ENCODE results near the gene PITHD1. TPM values are rescaled to one million over a fixed set of nuclear protein-coding genes. Genes with fewer than 3 reads are reported as not detected.
"Not testable (repeated sequence)": the region's sequence is repeated elsewhere in the genome, so short reads cannot be mapped to it uniquely, and the experiment has no call there.

PITHD1 gene
- total RNA-seq, 1 experiment from 2014 or later = 52.5 TPM

DNA sequence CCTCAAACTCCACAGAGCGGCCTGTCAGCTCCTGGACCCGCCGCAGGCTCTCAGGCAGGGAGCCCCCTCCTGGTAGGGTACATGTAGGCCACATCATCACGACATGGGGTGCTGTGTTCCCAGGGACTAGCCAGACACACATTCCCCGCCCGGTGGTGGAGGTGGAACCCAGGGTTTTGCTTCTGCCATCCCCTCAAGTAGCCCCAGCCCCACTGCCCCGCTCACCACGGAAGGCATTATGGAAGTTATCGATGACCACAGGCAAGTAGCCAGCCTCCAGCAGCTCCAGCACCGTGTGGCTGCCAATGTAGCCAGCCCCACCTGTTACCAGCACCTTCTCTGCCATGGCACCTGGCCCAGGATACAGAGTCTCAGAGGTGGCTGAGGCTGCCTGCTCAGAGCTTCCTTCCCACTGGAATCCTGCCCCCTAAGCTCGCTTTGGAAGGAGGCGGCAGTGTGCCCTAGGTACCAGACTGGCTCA is 20.5 kb downstream of the PITHD1 start:
- no peak for DNase-seq (ENCODE audit: low read depth)

DNA sequence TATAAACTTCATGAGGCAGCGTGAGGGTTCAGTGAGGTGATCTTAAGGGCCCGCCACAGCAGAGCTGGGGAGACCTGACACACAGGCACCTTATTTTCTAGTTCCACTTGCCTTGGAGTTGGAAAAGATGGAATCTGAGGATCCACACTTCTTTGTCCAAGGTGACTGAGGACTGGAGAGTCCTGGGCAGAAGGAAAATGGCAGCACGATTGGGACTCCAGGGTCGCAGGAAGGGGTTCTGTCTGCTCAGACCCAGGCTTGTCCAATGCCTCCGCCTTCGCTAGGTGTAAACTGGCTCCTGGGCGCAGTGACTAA is 21.0 kb downstream of the PITHD1 start:
- no peak for DNase-seq (ENCODE audit: low read depth)

DNA sequence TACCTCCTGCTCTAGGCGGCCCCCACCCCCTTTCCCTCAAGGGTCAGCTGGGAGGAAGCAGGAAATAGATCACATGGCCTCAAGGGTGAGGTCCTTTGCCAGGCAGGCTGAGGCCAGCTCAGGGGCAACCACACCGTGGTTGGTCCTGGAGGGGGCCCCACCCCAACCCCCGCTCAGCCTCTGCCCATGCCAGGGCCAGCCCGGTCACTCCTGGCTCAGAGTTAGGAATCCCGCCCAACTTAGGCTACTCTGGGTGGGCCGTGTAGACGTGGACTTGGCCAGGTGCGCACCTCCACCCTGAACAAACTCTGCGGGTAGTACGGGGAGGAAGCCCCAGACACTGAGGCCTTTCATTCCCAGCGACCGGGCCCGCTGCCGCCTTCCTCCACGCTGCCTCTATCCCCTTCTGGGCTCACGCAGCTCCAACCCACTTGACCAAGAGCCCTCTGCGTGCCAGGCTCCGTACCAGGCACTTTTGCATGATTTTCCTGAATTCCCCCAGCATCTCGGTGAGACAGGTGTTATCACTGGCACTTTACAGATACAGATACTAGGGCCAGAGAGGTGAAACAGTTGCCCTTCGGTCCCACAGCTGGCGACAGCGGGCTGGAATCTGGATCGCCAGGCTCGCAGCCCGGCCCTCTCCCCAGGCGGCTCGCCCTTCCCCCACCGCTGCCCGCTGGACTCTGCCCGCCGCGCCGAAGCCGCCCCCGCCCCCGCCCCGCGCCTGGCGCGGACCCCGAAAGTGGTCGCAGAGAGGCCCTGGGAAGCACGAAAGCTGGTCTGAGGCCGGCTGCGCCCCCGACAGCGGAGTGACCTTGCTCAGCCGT is 21.6 kb downstream of the PITHD1 start:
- DNase-seq (ENCODE audit: low read depth) = peak; percentile 71

DNA sequence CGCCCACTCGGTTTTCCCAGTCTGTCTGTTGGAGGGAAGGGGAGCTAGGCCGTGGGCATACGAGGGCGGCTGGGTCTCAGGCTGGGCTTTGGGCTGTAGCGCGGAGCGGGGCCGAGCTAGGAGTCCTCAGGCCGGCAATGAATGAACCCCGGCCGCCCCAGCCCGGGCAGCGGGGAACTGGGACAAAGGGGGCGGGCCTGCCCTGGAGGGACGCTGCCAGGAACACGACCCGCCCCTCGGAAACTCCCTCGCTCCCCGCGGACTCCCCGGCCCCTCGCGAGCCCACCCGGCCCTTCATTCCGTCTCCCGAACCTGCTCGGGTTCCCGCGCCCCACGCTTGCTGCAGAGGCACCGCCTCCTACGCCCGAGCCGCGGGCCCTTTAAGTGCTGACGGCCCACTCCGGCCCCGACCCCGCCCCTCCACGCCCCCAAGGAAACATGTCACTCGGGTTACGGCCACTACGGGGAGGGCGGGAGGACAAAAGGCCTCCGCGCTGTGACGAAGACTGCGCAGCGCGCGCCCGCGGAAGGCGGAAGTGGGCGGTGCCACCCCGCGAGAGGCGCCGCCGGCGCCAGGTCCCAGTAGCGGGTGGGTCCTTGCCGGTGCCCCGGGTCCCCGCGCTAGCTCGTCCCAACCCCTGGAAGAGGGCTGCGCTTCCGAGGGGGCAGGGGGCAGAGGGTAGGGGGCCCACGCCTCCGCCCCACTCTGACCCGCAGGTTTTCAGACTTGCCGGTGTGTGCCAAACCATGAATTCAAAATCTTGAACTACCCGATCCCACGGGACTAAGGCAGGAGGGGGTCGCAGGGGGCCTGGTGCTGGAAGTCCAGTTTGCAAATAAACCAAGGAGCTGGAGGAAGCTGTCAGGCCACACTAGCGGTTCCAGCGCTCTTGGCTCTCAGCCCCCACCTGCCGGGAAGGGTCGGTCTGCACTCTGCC is 22.5 kb downstream of the PITHD1 start, which contains the start of gene GALE:
GALE (minus strand) TSS at position 355 of the 938 bp plus-strand sequence. CDS start 1,747 bp downstream, outside the sequence.
- peak; percentile 92 for DNase-seq (ENCODE audit: low read depth)

DNA sequence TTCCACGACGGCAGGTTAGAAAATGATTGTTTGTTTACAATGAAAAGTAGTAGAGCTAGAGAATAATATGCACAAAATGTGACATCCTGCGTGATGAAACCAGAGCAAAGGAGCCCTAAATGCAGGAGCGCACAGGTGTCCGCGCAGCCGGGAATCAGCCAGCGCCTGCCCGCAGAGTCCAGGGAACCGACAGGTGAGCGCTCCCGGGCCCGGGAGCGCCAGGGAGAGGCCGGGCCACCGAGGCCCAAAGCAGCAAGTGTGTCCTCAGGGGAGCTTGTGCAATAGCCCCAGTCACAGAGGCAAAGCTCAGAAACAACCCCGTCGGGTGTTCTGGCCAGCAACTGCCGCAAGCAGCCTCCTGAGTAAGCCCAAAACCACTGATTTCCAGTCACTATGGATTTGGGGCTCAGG is 23.1 kb downstream of the PITHD1 start:
- DNase-seq (ENCODE audit: low read depth) = no peak

DNA sequence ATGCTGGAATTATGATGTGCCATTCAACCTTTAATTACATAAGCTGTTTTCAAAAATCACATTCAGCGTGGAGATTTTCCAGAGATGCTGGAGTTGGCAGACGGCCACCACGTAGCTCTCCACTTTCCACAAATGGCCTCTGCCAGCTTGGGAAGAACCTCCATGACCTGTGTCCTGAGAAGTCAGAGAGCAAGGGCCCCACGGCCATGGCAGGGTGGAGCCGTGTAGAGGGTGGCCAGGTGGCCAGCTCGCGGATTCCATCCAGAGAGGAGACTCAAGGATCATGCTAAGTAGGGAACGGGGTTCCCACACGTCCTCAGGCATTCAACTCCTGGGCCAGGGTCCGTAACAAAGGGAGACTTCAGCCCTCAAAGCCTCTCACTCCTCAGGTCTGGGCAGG is 23.7 kb downstream of the PITHD1 start:
- no peak for DNase-seq (ENCODE audit: low read depth)

DNA sequence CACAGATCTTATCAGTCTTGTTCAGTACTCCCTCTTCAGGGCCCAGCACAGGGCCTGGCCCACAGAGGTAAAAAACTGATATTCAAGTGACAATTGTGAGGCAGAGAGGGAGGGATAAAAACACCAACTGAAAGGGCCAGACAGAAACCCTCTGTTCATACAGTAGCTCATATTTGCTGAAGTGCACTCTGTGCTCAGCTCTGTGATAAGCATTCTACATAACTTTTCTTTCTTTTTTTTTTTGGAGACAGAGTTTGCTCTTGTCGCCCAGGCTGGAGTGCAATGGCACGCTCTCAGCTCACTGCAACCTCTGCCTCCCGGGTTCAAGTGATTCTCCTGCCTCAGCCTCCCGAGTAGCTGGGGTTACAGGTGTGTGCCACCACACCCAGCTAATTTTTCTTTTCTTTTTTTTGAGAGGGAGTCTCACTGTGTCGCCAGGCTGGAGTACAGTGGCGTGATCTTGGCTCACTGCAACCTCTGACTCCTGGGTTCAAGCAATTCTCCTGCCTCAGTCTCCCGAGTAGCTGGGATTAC is 24.7 kb downstream of the PITHD1 start:
- not testable (repeated sequence) for DNase-seq (ENCODE audit: low read depth)

DNA sequence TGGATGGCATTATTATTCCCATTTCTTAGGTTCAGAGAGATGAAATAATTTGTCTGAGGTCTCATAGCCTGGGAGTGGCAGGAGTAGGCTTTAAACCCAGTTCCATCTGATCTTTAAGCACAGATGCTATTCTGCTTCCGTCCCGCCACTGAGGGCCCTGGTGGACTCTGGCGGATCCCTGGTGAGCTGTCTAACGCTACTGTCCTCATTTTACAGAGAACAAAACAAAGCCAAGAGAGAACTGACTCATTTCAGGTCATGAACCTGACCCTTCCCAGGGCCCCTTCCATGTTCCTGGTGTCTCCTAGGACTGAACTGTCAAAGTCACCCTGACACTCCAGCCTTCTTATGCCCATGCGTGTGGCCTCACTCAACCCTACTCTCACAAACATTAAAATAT is 25.5 kb downstream of the PITHD1 start:
- no peak for DNase-seq (ENCODE audit: low read depth)

DNA sequence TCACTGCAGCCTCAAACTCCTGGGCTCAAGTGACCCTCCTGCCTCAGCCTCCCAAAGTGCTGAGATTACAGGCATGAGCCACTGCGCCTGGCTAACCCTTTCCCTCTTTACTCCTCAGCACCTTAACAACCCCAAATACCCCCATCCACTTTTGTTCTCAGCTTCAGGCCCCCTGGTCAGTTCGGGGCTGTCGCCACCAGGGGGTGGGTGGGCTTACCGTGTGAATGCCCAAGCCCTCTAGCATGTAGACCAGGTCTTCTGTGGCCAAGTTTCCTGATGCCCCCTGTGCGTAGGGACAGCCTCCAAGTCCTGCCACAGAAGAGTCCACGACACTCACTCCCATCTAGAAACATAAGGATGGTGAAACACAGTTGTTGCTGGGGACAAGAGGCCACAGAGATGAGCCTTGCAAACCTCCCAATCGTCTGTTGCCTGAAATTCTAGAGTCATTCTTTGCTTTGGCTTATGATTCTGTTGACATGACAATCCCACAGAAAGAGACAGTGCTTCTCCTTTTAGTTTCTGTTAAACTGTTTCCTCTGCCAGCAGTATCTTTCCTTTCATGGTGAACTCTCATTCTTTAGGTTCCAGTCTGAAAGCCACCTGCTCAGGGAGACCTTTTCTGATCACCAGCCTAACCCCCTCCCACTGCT is 26.1 kb downstream of the PITHD1 start:
- no peak for DNase-seq (ENCODE audit: low read depth)

DNA sequence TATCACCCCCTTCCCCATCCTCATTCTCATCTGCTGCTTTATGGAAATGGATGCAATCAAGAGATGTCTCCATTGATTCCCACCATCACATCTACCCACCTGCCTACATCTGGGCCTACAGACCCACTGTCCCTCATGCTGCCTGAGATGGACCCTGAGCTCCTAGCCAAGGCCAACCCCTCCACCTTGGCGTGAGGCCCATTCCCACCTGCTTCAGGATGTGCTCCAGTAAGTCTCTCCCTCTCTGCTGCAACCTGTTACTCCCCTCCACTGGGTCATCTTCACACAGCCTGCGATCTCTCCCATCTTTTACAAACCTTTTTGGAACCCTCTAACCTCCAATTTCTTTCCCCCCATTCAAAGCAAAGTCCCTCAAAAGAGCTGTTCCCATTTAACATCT is 26.8 kb downstream of the PITHD1 start:
- no peak for DNase-seq (ENCODE audit: low read depth)

DNA sequence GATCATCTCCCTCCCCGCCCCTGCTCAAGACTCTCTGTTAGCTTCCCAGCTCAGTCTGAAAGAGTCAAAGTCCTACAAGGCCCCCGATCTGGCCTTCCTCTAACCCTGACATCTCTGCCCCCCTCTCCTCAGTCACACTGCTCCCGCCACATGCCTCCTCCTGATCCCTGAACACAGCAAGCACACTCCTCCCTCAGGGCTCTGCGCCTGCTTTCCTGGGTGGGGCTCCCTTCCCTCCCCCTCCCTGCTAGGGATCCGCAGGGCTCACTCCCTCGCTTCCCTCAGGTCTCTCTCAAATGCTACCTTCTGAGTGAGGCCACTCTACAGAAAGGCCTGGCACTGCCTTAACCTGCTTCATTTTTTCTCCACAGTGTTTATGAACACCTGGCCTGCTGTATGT is 28.1 kb downstream of the PITHD1 start:
- no peak for DNase-seq (ENCODE audit: low read depth)

DNA sequence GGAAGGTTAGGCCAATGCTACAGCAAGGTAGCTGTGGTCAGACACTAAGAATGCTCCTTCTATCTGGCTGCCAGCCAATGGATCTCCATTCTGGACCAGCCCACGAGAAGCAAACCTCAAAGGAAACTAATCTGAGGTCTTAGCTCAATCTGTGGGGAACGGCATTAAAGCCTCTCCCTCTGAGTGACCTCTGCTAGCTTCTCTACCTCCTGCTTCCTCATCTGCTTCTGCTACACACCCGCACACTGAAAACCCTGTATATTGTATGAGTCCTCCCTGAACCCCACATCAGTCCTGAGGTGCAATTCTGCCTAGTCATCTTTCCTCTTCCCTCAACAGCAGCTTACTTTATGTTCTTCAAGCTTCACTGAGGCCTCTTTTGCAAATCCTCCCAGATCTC is 29.2 kb downstream of the PITHD1 start:
- no peak for DNase-seq (ENCODE audit: low read depth)

DNA sequence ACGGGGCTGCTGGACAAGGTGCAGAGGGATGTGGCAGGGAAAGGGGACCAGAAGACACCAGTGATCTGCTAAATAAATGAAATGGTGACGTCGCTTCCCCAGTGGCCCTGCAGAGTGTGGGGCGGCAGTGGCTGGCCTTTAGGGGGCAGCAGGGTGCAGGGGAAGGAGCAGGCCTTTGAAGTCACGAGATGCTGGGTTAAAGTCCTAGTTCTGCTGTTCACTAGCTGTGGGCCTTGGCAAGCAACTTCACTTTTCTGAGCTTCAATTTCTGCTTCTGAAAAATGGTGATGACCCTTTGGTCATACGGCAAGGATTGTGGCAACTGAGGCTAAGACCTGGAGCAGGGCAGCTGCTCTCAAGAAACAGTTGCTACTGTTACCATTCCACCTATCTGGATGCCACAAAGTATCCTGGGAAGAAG is 31.5 kb downstream of the PITHD1 start:
- peak; percentile 67 for DNase-seq (ENCODE audit: low read depth)

DNA sequence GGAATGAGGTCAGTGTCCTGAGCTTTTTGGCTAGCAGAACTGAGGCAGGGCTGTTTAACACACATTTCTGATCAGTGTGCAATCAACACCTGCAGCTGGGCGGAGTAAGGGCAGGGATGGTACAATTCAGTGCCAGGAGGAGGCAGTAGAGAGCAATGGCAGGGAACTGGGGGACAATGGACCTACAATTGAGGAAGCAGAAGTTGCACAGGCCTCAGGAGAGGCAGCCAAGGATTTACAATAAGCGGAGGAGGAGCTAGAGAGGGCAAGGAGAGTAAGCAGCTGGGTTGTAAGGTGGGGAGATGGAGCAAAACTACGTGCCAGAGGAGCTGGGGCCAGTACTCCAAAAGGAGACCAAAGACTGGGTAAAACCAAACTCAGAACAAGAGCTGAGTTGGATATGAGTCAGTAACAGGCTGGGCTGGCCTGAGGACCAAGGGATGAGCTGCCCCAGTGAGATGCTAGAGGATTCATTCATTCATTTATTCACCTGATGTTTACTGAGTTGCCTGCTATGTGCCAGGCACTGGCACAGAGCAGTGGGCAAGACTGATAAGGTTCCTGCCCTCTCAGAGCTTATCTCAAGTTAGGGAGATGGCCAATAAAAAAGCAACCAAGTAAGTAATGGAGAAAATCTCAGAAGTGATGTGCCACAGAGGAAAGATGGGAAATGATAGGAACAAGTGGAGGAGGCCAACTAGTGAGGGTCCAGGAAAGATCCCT is 32.8 kb downstream of the PITHD1 start:
- DNase-seq (ENCODE audit: low read depth) = no peak

DNA sequence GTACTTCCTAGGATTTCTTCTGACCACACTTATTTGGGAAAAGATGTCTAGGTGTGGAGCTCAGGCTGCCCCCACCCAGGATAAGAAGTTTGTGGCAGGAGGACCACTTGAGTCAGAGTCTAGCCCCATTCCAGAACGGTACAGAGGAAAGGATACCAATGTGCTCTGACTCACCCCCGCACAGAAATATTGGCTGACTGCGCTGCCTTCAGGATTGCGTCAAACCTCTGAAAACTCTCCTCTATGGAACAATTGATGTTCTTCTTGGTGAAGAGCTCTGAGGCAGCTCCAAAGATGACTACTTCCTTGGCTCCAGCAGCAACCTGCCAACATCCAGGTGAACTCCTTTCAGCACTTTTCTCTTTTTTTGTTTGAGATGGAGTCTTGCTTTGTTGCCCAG is 35.8 kb downstream of the PITHD1 start:
- no peak for DNase-seq (ENCODE audit: low read depth)

DNA sequence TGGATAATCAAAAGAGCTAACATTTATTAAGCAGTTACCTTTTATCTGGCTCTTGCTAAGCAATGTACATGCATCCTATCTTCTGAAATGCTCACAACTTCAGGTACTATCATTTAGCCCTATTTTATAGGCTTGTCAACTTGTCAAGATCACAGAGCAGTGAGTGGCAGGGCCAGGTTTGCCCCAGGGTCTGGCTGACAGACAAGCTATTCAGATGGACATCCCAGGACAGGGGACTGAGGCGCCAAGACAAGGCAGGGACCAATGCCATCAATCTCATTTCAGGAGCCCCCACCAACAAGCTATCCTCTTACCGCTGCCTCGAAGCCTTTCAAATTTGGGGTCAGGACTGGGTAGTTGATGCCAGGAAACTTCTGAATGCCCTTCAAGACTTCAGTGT is 38.1 kb downstream of the PITHD1 start:
- no peak for DNase-seq (ENCODE audit: low read depth)

DNA sequence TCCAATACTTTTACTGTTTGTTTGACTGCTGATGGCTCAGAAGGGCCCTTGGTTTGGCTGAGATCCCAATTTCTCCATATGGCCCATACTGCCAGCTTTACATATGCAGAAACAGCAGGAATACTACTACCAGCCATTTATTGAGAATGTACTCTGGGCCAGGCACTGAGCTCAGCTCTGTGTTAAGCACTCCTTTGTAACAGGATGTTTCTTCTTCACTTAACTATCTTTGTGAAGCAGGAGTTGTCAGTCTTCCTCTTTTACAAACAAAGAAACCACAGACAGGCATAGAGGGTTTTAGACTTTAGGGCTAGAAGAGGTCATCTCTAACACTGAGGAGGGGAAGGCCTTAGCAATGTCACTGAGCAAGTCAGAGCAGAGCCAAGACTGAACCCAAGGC is 38.7 kb downstream of the PITHD1 start:
- DNase-seq (ENCODE audit: low read depth) = no peak

DNA sequence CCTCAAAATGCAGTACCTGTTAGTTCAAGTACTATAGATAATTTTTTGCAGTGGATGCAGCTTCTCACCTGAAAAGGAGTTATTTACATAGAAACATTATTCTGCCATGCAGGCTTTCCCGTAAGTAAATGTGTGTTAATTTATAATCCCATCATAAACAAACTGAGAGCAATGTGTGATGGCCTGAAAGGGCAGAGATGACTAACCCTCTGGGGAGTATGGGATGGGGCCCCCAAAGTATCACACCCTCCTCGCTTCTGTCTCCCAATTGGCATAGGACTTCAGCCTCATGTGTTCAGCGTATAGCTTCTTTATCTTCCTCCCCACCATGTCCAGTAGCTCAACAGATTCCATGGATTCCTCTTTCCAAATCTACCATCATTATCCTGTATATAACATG is 39.4 kb downstream of the PITHD1 start:
- DNase-seq (ENCODE audit: low read depth) = no peak

DNA sequence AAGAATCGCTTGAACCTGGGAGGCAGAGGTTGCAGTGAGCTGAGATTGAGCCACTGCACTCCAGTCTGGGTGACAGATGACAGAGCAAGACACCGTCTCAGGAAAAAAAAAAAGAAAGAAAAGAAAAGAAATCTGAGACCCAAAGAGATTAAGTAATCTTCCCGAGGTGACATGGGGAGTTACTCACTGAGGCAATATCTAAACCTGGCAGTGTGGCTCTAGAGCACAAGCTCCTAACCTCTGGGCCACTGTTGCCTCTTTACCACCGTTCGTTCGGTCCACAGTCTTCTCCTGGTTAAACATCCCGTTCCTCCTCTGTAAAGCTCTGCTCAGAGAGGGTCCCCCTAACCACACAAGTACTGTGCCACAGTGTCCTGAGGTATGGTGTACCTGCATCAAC is 45.5 kb downstream of the PITHD1 start:
- DNase-seq (ENCODE audit: low read depth) = no peak

DNA sequence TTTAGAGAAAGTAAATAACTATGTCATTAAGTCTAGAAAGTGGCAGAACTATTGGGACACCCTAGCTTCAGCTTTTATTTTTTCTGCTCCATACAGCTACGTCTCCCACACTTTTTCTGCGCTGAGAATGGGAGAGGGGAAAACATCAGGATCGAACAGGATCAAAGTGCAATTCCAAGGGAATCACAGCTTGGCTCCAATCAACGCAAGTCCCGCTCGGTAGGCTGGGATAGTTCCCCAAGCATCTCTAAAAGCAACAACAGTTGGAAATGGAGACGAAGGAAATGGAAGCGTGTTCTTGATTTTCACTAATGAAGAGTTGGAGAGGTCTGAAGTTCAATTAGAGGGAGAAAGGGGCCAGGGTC is 46.5 kb downstream of the PITHD1 start:
- no peak for DNase-seq (ENCODE audit: low read depth)

Data from LHCN-M2 (cell line).